ENCODE measurements around the gene MIER3. TPM values are rescaled to one million over a fixed set of nuclear protein-coding genes. Genes with fewer than 3 reads are reported as not detected.

MIER3 gene
- total RNA-seq, 1 experiment from 2014 or later = 44.8 TPM

- H2AFZ ChIP-seq (ENCODE audit: low read length) = no peak overlapping the region
- Mint-ChIP-seq H3K27me3 (ENCODE audit: low read depth) (no peaks in the 10 kb centered on the region), H3K4me3 (no peak overlapping the region), H3K4me1 (no peaks in the 10 kb centered on the region), H3K9me3 (no peaks in the 10 kb centered on the region), H3K36me3 (ENCODE audit: insufficient read depth in 1 of 3, low read depth in 3 of 3) (no peaks in the 10 kb centered on the region), H3K27ac (no peak overlapping the region)
- no peak overlapping the region for H2BK20ac ChIP-seq (ENCODE audit: low read depth, low read length, poor library complexity, severe bottlenecking)
- H2AK5ac ChIP-seq (ENCODE audit: insufficient read length, low read length) = no peak overlapping the region
- no peak overlapping the region for H3K23ac ChIP-seq (ENCODE audit: insufficient read length, low read depth, low read length)
- no peaks in the 10 kb centered on the region for H3K9me3 ChIP-seq (ENCODE audit: control insufficient read depth, low read depth, low read length)
- H2BK5ac ChIP-seq (ENCODE audit: insufficient read length, low read length) = no peak overlapping the region
- H3K27ac ChIP-seq (ENCODE audit: insufficient read length, low read depth, low read length) = no peak overlapping the region
- H3K56ac ChIP-seq (ENCODE audit: insufficient read length, low read depth, low read length) = no peak overlapping the region
- no peak overlapping the region for H2BK15ac ChIP-seq (ENCODE audit: low read depth, low read length)
- no peaks in the 10 kb centered on the region for H3K79me1 ChIP-seq (ENCODE audit: insufficient read depth, low read depth, low read length, poor library complexity, severe bottlenecking)
- no peak for TF ChIP-seq CTCF (conservative IDR thresholded peaks at IDR 0.05)
- H3K79me2 ChIP-seq (ENCODE audit: insufficient read depth, low read length) = no peaks in the 10 kb centered on the region
- H4K8ac ChIP-seq (replicated peaks; ENCODE audit: insufficient read length, low read depth, low read length) = no peak overlapping the region
- H2BK120ac ChIP-seq (ENCODE audit: low read depth, low read length, poor library complexity, severe bottlenecking) = no peak overlapping the region
- no peak overlapping the region for H3K4me2 ChIP-seq (ENCODE audit: insufficient read depth, insufficient read length, low read length)
- no peak overlapping the region for H3K9ac ChIP-seq (ENCODE audit: extremely low read depth, insufficient read length, low read length)
- no peaks in the 10 kb centered on the region for H3K4me1 ChIP-seq (ENCODE audit: insufficient read depth, low read length)
- H3T11ph ChIP-seq (ENCODE audit: low read length) = no peak overlapping the region
- H3K4ac ChIP-seq (ENCODE audit: low read depth, low read length) = no peak overlapping the region
- no peak overlapping the region for H3K14ac ChIP-seq (ENCODE audit: insufficient read depth, low read length)
- no peaks in the 10 kb centered on the region for H3K23me2 ChIP-seq (ENCODE audit: insufficient read length, low read depth, low read length, poor library complexity, severe bottlenecking)
- no peaks in the 10 kb centered on the region for H3K27me3 ChIP-seq (ENCODE audit: insufficient read depth, low read length)
- H4K5ac ChIP-seq (ENCODE audit: insufficient read length, low read depth, low read length) = no peak overlapping the region
- no peak overlapping the region for H2BK12ac ChIP-seq (ENCODE audit: insufficient read length, low read depth, low read length)
- no CpG with 5 or more reads among the region's 1 CpG for WGBS (ENCODE audit: extremely low coverage, insufficient read length, low lambda C conversion rate)
- no peak for DNase-seq
- H4K20me1 ChIP-seq (ENCODE audit: control insufficient read depth, insufficient read depth, insufficient read length) = no peaks in the 10 kb centered on the region
- H4K91ac ChIP-seq (ENCODE audit: insufficient read length, low read depth, low read length) = no peak overlapping the region
- H3K18ac ChIP-seq (ENCODE audit: insufficient read length, low read depth, low read length) = no peak overlapping the region
Observed at GRCh38 chr5:56986626-56986947, 34.7 kb upstream of the MIER3 start.

Data from H9 (cell line).